HG02763 (cell line): ENCODE data around the gene MPIG6B.

ENCODE experiments used
- ATAC-seq: cut with Tn5 transposase; IDR thresholded peaks from one replicate; pipeline ENCODE4 v1.9.1; 2021; ENCODE audit warnings: mild to moderate bottlenecking, moderate library complexity; ENCODE audit not compliant: unreplicated experiment

MPIG6B gene

DNA sequence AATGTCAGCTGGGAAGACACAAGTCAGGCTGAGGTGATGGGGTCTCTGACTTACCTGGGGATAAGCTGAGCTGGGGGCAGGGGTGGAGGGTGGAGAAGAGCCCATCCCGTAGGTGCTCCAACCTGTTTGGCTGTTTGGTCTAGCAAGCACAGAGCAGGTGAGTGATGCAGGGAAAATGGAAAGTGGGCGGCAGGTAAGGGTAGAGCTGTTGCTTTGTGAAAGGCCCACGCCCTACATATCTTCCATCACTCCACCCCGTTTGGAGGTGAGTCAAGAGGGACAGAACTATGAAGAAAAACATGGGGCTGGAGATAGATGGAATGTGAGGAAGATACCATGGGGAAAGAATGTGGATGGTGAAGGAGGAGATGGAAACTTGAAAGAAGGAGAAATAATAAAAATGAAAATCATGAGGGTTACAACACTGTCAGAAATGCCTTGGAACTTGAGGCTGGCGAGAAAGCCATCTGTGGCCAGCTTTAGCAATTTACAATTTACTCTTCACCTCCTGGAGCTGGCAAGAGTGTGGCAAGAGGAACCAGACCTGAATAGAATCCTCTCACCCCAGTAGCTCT is 2.9 kb upstream of the MPIG6B start:
- ATAC-seq = no peak

DNA sequence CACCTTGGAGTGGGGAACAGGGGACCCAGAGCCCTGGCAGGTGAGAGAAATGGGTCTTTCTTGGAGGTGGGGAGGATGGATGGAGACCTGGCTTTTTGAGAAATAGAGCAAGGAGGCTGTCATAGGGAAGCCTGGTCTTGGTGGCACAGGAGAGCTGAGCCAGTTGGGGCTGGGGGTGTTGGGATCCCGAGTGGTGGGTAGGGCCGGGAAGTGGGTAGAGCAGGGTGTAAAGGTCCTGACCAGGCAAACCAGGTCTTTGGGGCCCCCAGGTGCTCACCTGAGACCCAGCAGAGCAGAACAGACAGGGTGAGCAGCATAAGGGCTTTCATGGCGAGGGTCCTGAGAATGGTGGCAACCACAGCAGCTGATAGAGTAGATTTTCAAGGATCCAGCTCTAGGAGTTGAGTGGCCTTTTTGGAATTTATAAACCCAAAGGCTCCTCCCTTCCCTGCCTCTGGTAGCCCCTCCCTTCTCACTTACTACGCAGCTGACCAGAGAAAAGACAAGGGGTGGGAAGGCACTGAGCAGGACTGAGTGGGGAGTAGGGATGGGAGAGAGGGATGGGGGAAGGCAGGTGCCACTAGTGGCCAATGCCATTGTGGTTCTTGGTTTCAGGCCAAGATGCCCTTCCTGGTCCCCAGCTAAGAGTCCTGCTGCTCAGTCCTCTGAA is 1.7 kb upstream of the MPIG6B start, which contains the start of gene LY6G6C:
Gene LY6G6C, minus strand, starts transcription at position 396 of the 670 bp plus-strand sequence. Its CDS starts 67 bp downstream, at position 329.
- no peak for ATAC-seq

DNA sequence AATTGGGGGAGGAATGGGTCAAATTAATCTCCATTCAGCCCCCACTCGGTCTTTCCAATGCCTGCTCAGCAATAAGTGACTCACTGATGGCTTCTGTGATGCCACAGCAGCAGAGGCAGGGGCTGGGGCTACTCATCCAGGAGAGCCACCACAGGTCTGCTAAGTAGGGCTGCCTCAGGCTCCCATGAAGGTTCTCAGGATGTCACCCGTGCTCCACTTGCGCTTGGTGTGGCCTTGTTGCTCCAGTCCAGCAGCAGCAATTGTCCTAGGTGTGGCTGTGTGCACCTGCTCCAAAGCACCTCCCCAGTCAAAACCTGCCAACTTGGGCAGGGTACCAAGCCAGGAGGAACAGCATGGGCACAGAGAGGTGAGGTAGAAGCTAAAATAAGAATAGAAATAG is 1.0 kb upstream of the MPIG6B start:
- no peak for ATAC-seq

DNA sequence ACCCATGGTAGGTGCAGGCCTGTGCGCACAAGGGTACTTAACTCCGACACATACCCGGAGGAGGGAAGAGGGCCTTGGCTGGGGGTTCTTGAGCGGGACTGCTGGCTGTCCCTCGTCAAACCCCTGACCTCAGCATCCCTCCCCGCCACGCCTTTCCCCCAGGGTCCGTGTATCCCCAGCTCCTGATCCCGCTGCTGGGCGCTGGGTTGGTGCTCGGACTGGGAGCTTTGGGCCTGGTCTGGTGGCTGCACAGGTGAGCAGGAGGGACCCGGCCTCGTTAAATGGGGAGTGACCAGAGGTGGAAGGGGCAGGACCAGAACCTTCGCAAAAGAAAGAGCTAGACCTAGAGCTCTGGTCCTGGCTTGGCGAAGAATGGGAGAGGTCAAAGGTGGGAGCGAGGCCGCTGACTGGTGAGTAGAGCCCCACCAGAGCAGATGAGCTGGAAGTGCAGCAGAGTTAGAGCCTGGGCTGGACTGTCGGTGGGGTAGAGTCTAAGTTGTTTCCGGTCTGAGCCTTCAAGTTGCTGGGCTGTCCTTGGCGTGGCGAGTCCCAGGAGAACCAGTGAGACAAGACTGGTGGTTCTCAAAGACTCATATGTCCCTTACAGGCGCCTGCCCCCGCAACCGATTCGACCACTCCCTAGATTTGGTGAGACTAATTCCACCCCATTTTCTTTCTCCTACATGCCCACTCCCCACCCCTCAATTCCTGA is 963 bp downstream of the MPIG6B start:
- ATAC-seq = no peak

DNA sequence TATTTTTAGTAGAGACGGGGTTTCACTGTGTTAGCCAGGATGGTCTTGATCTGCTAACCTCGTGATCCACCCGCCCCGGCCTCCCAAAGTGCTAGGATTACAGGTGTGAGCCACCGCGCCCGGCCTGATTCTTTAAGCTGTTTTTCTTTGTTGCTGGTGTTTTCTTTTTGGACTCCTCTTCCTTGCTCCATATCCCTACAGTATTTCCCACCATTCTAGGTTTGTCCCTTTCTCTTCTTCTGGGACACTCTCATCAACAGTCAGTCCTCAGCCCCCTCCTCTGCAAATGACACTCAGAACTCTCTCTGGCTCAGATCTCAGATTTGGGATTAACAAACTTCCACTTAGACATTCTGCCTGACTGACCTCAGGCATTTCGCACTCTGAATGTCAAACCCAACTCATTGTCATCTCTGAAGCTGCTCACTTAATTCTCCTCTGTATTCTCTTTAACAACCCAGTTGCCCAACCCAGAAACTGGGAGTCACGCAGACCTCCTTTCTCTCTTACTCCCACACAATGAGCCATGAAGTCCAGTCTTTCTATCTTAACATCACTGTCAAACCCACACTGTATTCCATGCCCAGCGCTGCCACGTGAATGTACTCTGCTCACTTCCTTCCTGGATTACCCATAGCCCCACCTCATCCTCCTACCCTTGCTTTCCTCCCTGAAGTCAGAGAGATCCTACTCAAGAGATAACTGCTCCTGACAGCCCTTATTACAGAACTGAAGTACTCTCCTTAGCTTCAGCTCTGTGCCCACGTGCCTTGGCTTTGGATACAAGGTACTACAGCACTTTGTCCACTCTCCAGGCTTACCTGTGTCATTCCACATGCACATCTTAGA is 2.6 kb downstream of the MPIG6B start:
- ATAC-seq = no peak

DNA sequence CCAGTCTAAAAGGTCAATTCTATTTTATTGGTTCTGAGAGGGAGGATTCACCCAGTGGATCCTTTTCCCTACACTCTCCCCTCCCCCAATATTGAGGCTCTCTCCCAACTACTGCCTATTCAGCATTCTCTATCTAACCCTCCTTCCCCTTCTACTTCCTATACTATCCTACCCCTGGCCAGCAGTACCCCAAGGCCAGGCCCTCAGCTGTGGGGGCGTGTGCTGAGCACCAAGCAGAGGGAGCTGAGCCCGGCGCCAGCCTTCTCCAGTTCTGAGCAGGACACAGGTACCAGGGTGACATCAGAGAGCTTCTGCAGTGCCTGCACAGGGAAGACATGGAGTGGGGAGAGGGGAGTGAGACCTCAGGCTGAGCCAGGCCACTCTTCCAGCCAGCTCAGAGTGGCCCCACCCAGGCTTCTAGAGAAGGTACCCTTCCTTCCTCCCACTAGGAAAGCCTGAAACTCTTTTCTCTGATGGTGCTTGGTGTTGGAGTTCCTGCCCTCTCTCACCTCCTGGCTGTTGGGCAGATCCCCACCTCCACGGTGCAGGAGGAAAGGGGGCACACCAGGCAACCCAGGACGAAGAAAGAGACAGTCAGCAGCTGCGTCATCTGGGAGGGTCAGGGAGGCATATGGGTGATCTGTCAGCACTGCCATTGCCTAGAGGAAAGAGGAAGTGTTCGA is 4.0 kb downstream of the MPIG6B start:
- ATAC-seq = peak; percentile 48

DNA sequence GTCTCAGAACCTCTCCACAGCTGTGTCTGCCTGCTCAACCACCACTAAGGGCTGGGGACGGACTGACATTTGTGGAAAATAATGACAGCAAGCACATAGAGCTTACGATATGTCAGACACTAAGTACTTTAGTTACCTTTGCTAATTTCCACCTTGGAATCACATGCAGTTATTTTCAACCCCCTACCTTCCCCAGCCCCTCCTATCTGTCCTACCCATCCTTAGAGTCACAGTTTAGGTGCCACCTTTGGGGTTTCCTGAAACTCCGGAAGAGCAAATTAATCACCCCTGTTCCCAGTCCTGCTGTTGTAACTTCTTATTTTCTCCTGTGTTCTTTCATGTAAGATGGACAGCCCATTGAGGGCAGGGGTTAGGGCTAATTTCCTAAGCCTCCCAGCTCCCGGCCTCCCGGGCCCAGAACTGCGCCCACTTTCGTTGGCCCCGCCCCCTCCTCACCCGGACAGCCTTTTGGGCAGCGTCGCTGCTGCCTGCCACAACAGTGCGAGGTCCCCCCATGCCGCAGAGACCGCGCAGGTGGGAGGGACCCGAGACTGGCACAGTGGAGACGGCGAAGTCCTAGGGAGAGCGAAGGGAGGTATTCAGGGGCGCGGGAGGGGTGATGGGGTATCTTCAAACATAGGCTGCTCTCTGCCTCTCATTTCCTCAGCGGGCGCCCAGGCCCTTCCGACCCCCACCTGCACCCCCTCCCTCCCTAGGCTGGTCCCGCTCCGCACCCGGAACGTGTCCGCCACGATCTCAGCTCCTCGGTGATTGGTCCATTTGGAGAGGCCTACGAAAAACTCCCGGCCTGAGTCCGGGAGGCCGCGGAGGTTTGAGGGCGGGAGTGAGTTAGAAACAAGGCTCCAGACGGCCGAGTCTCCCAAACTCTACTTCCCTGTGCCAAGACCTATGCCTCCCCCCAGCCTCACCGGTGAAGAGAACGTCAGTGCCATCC is 4.8 kb downstream of the MPIG6B start:
- no peak for ATAC-seq

DNA sequence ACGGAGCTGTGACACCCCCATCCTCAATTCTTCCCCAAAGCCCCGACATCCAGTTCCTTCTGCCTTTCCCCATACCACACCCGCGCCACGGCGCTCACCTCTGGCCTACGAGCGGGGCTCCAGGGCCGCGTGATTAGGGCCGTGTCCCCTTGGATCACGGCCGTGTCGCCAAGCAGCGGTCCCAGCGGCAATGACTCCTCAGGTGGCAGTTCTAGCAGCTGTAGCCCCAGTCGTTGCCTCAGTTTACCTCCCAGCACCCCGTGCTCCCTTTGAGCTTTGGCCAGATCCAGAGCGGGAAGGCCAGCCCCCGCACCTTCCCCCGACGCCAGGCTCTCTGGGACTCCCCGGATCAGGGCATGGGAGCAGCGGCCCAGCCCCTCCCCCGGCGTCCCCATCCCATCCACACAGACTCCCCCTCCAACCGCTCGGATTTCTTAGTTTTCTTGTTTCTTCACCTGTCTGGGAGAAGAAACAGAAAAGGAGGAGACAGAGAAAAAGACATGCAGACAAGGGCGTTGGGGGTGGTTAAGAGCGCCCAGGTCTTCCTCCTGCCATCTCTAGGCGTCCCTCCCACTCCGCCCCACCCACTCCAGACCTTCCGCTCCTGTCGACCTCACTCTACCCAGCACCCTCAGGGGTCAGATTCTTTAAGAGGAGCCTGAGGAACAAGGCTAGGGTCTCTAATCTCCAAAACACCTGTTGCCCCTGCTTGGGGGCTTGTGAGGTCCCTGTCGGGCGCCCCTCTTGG is 5.8 kb downstream of the MPIG6B start, which contains the start of gene DDAH2:
Gene DDAH2, minus strand, starts transcription at position 533 of the 748 bp plus-strand sequence. Its CDS starts 138 bp downstream, at position 395.
- no peak for ATAC-seq

DNA sequence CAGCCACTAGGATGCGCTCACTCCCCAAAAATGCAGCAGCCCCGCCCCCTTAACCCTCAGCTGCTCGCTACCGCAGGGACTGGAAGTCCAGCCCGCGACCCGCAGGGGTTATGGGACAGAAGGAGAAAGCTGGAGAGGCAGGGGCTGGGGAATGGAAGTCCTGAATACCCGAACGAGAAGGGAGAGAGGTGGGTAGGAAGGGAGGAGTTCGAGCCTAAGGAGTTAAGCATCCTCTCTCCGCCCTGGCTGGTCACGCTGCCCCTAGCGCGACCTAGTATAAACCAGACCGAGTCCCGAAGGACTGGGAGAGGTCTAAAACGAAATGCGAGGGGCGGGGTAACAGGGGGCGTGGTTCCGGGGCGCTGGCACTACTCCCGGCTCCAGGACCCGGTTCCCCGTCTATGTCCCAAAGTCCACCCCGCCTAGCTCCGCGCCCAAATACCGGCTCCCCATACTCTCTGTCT is 6.4 kb downstream of the MPIG6B start:
- peak; percentile 35 for ATAC-seq

DNA sequence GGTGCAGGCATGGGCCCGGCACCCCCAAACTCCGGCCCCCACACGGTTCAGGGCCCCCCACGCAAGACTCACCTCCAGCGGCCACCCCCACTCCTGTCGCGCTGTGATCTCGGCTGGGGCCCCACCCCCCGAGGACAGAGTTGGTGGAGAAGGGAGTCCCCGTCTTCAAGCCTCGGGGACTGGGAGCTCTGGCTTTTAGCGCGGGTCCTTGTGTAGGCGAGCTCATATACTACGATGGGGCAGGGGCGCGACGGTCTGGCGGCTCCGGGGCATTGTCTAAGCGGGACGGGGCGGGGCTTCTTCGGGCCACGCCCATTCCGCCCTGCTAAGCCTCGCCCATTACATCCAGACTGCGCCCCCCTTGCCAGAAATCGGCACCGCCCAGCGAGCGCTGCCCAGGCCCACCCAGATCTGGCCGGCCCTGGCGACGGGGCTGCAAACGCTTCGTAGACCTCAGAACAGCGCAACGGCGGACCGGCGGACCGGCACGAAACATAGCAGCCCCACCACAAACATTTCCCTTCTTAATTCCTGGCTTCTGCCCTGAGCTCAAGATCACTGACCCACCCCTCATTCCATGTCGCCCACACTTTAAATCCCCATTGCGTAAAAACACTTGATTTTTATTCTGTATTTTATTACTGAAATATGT is 6.9 kb downstream of the MPIG6B start:
- ATAC-seq = peak; percentile 34

DNA sequence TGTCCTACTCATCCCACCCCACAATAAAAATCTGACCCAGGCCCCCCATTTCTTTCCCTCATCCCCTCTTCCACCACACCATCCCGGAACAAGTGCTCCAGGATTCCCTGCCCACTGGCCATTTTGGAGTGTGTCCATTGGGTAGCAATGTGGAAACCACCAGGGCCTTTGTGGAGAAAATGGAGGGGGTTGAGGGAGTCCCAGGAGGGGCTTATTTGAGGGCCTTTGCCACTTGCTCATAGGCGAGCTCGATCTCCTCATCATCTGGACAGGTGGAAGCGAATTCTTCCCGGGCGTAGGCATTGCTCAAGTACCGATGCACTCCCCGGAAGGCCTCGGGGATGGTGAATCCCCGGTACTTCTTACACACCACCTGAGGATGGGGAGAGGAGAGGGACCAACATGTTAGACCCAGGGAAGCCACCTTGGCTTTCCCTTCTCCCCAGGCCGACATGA is 7.5 kb downstream of the MPIG6B start:
- ATAC-seq = no peak

DNA sequence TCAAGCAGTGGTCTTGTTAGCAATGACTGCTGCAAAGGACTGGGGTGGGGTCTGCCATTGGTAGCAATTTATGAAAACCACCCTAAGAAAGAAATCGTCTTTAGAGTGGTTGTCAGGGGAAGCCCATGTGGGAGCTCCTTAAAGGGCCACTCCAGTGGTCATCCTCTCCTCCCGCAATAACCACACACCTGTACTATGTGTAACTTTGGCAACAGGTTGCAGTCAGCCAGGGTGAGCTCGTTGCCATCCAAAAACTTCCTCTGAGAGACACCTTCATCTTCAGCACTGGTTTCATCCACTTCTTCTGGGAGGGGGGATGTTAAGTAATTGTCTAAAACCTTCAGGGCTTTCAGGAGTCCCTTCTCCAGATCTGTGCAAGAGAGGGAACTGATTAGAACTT is 8.9 kb downstream of the MPIG6B start:
- ATAC-seq = no peak

DNA sequence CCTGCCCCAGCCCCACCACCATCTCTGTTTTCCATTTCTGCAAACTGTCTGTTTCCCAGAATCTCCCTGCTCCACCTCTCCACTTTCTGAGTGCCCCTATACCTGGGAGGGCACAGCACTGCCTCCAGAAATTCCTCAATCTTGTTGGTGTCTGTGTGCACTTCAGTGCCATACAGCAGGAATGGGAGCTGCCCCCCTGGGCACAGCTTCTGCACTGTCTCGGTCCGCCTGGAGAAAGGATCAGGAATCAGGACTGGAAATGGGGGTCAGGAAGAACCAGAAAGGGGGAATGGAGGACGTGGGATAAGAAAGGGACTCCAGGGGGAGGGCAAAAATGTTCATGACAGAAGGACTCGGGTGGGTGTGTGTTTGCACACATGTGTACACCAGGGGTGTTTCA is 10.6 kb downstream of the MPIG6B start:
- no peak for ATAC-seq

DNA sequence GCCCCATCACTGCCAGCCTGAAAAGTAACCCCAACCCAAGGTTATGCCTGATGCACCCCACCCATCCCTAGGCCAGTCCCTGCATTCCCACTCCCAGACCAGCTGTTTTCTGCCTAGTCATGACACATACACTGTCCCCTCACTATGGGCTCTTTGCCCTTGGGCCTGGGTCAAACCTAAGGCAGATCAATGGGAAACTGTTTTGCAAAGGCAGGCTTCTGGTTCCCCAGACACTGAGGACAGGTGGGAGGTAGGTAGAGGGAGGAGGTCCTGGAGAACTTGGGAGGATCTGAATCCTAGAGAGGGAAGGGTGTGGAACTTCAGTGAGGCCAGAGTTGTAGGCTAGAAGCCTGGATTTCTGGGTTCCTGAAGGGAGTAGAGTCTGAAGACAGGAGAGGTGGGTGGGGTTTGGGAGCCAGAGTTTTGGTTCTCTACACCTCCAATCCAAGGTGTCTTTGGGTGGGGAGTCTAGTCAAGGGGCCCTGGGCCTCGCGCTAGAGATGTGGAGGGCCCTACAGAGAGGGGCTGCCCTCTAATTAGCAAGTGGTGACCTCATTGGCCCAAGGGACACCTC is 11.2 kb downstream of the MPIG6B start:
- no peak for ATAC-seq

DNA sequence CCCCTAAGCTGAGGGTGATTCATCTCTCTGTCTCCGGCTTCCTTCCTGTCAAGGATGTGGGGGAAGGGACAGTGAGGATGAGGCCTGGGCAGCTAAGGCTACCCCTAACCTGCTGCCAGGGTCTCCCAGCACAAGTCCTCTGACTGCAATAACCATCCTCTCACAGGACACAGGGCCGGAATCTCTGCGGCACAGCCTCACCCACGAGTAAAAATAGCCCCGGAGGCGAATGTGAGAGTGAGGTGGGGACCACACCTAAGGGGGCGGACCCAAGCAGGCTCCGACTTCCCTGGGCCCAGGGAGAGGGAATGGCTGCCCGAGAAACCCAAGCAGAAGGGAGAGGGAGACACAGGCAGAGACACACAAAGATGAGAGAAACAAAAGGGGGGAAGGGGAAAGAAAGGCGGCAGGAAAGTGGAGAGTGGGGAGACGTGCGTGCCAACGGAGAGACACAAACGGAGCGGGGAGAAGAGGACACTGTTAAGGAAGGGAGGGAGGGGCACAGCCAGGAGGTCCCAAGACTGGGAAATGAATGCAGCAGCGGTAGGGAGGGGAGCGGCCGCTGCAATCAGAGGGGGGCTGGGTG is 11.7 kb downstream of the MPIG6B start:
- ATAC-seq = no peak

DNA sequence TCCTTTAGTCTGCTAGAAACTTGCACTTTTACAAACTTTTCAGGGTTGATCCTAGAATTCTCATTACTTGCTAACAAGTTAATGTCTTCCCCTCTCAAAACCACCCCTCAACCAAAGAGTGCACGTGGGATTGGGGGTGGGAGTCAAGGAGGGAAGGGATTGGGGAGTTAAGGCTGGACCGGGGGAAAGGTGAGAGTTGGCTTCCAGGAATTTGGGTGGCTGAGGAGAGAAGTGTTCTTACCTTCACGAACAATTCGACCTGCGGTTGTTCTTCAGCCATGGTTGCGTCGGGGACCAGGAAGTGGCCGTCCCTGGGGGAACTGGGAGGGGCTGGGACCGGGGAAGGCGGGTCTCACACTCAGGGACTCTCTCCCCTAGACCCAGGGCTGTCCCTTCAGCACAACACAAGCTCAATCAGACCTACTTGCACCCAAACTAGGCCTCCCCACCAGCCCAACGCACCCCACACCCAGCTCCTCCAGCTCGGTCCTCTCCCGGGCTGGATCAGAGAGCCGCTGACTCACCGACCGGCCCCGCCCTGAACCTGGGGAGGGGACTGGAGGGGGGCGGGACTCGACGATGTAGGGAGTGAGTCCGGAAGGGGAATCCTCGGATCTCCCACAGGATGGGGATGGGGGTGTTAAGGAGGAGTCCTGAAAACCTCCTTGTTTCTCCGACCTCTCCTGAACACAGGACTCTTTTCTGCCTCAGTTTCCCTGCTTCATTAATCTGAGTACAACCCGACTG is 13.0 kb downstream of the MPIG6B start, which contains the start of gene CLIC1:
Gene CLIC1, minus strand, starts transcription at position 510 of the 747 bp plus-strand sequence. Its CDS starts 230 bp downstream, at position 280.
- ATAC-seq = peak; percentile 18
